Esophagus muscularis mucosa (tissue), 4 donors: ENCODE results near the gene PKNOX1. TPM values are rescaled to one million over a fixed set of nuclear protein-coding genes. Genes with fewer than 3 reads are reported as not detected.

Experiments
- DNase-seq: peaks from one replicate; pipeline ENCODE4 v3.0.0-alpha.2; 2017; ENCODE audit errors: extremely low spot score
- H3K27ac ChIP-seq, 4 donors: fragments of 200-600 bp; sonication (generic); replicated peaks in 1 of 4; 1 replicate in 3 of 4; 2 replicates in 1 of 4; pipeline ENCODE4 v1.5.1; 2016 to 2019; ENCODE audit warnings: mild to moderate bottlenecking in 1 of 4
- H3K27me3 ChIP-seq, 4 donors: fragments of 200-600 bp; sonication (generic); one replicate each; pipeline versions ENCODE4 v1.5.1 to v1.6.0; 2016 to 2019
- H3K36me3 ChIP-seq, 4 donors: fragments of 200-600 bp; sonication (generic); one replicate each; pipeline ENCODE4 v1.5.1; 2016 to 2019
- H3K4me1 ChIP-seq, 4 donors: fragments of 200-600 bp; sonication (generic); one replicate each; pipeline ENCODE4 v1.5.1; 2016 to 2019
- H3K4me3 ChIP-seq, 4 donors: fragments of 200-600 bp; sonication (generic); 1 replicate in 2 of 4; 2 replicates in 2 of 4; pipeline ENCODE4 v1.5.1; 2016 to 2019; ENCODE audit warnings: mild to moderate bottlenecking in 4 of 4, moderate library complexity in 1 of 4
- H3K9me3 ChIP-seq, 4 donors: fragments of 200-600 bp; sonication (generic); 1 replicate in 3 of 4; 2 replicates in 1 of 4; pipeline ENCODE4 v1.5.1; 2016 to 2019
- CTCF ChIP-seq, 3 experiments: fragments of 200-600 bp in 2 of 3; fragments of 450-650 bp in 1 of 3; sonication (generic) in 2 of 3; IDR thresholded peaks; one replicate each; pipeline ENCODE4 v1.5.1; 2017 to 2019; ENCODE audit warnings: antibody characterized with exemption in 3 of 3, mild to moderate bottlenecking in 2 of 3, moderate library complexity in 1 of 3
- EP300 ChIP-seq: sonication (generic); formaldehyde crosslinking; IDR thresholded peaks from one replicate; pipeline ENCODE4 v1.6.1; 2017; ENCODE audit warnings: antibody characterized with exemption
- POLR2A ChIP-seq: fragments of 450-650 bp; IDR thresholded peaks from one replicate; pipeline ENCODE4 v1.6.1; 2017; ENCODE audit warnings: antibody characterized with exemption, moderate library complexity, mild to moderate bottlenecking, low read depth
- POLR2AphosphoS5 ChIP-seq, 2 donors: sonication (generic); formaldehyde crosslinking; IDR thresholded peaks; one replicate each; pipeline ENCODE4 v1.6.1; 2017; ENCODE audit warnings: antibody characterized with exemption in 2 of 2
- WGBS: methylation state at CpG from one replicate; pipeline ENCODE4 v1.1.5; 2018; 5-methylcytosine and 5-hydroxymethylcytosine counted together
- intact Hi-C: fragments of 100-400 bp; cut with DNase I; formaldehyde crosslinking; loops from one replicate; pipeline ENCODE4 v1.15.1; 2023
- total RNA-seq, 4 donors: library from RNA; depleted of rRNA; stranded (reverse); fragments of >200 nt; gene quantifications; one replicate each; pipeline versions ENCODE4 v1.1.0 to v1.2.1, GENCODE V29; 2016

The PKNOX1 gene
- total RNA-seq, 4 donors from 2014 or later = 10.3 to 18.7 (median 14.3) TPM

GRCh38 chr21:43020771-43021170 lies 46.4 kb downstream of the PKNOX1 start:
- peaks cover 45 to 92% (median 73%) of the 10 kb centered on the region in 4 donors for H3K36me3 ChIP-seq

GRCh38 chr21:43021191-43021590 lies 46.8 kb downstream of the PKNOX1 start:
- H3K36me3 ChIP-seq = peaks cover 43 to 90% (median 73%) of the 10 kb centered on the region in 4 donors
- no peaks in the 10 kb centered on the region for H3K27me3 ChIP-seq
- WGBS = 95% methylated on average over 10 of the region's 10 CpGs
- H3K4me1 ChIP-seq = no peaks in the 10 kb centered on the region
- no peak overlapping the region for H3K4me3 ChIP-seq
- intact Hi-C loops = no loop called here
- no peak overlapping the region for H3K27ac ChIP-seq
- no peaks in the 10 kb centered on the region for H3K9me3 ChIP-seq
- TF ChIP-seq EP300 (no peak), CTCF (IDR thresholded peaks at IDR 0.05) (no peak), POLR2A (no peak), POLR2AphosphoS5 (IDR thresholded peaks at IDR 0.05) (no peak)
- DNase-seq = no peak

More at GRCh38 chr21:43020771-43021170, 46.4 kb downstream of the PKNOX1 start:
- intact Hi-C loops = no loop called here
- Histone ChIP-seq H3K27ac (no peak overlapping the region), H3K4me1 (no peaks in the 10 kb centered on the region), H3K4me3 (no peak overlapping the region), H3K27me3 (no peaks in the 10 kb centered on the region), H3K9me3 (no peaks in the 10 kb centered on the region)
- no peak for TF ChIP-seq EP300
- no peak for TF ChIP-seq POLR2AphosphoS5 (IDR thresholded peaks at IDR 0.05)
- no peak for TF ChIP-seq CTCF (IDR thresholded peaks at IDR 0.05)
- TF ChIP-seq POLR2A = no peak
- no peak for DNase-seq
- 93% methylated on average over 6 of the region's 6 CpGs for WGBS

- TF ChIP-seq EP300 (no peak), CTCF (IDR thresholded peaks at IDR 0.05) (no peak), POLR2A (no peak), POLR2AphosphoS5 (IDR thresholded peaks at IDR 0.05) (no peak)
- Histone ChIP-seq H3K4me3 (no peak overlapping the region), H3K27me3 (no peaks in the 10 kb centered on the region), H3K9me3 (no peaks in the 10 kb centered on the region), H3K36me3 (peaks cover 36 to 90% (median 71%) of the 10 kb centered on the region in 4 donors), H3K4me1 (no peaks in the 10 kb centered on the region), H3K27ac (no peak overlapping the region)
- DNase-seq = no peak
- WGBS = 92% methylated on average over 22 of the region's 28 CpGs
- intact Hi-C loops = no loop called here
These were observed 47.6 kb downstream of the PKNOX1 start for GRCh38 chr21:43021756-43022600.

GRCh38 chr21:43023175-43023574 lies 48.8 kb downstream of the PKNOX1 start:
- H3K9me3 ChIP-seq = no peaks in the 10 kb centered on the region
- no peak overlapping the region for H3K27ac ChIP-seq
- no peak for TF ChIP-seq POLR2A
- TF ChIP-seq POLR2AphosphoS5 (IDR thresholded peaks at IDR 0.05) = no peak
- TF ChIP-seq CTCF (IDR thresholded peaks at IDR 0.05) = no peak
- TF ChIP-seq EP300 = no peak
- H3K4me3 ChIP-seq = no peak overlapping the region
- DNase-seq = no peak
- H3K27me3 ChIP-seq = no peaks in the 10 kb centered on the region
- no peaks in the 10 kb centered on the region for H3K4me1 ChIP-seq
- 96% methylated on average over 8 of the region's 8 CpGs for WGBS
- H3K36me3 ChIP-seq = peaks cover 36 to 90% (median 68%) of the 10 kb centered on the region in 4 donors
- intact Hi-C loops = no loop called here
